ENCODE data around the gene GUCA1A. TPM values are rescaled to one million over a fixed set of nuclear protein-coding genes. Genes with fewer than 3 reads are reported as not detected.
"Not testable (repeated sequence)": the region's sequence is repeated elsewhere in the genome, so short reads cannot be mapped to it uniquely, and the experiment has no call there.

GUCA1A gene
- total and polyA plus RNA-seq, 8 donors: 0.10 TPM; not detected in 7

DNA sequence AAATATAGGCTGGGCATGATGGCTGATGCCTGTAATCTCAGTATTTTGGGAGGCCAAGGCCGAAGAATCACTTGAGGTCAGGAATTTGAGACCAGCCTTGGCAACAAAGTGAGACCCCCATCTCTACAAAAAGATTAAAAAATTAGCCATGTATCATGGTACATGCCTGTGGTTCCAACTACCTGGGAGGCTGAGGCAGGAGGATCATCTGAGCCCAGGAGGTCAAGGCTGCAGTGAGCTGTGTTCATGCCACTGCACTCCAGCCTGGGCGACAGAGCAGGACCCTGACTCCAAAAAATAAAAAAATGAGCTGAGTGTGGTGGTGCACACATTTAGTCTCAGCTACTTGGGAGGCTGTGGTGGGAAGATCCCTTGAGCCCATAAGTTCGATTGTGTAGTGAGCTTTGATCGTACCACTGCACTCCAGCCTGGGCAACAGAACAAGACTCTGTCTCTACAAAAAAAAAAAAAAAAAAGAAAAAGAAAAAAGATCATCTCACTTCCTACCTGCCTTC lies 31.7 kb downstream of the GUCA1A start:
- no peak for DNase-seq
- 76 to 85% (median 79%) methylated on average over 4 of the region's 4 CpGs for WGBS, 5 donors
- H3K36me3 ChIP-seq: peaks cover 26 to 66% (median 57%) of the 10 kb centered on the region in 4 donors
- peaks cover 4 to 30% (median 12%) of the 10 kb centered on the region in 4 donors for H3K4me1 ChIP-seq
- no peaks in the 10 kb centered on the region for H3K27me3 ChIP-seq
- intact Hi-C loops (cut with DNase I; ENCODE audit: low total_unique reads): no loop called here
- H3K4me3 ChIP-seq: no peak overlapping the region
- H3K9me3 ChIP-seq: no peaks in the 10 kb centered on the region
- peak overlapping the region in 3 of 5 donors; percentile 5 to 49 (median 38) for H3K27ac ChIP-seq
- no peak for TF ChIP-seq EP300 (IDR thresholded peaks at IDR 0.05)
- TF ChIP-seq, protein P1, sequence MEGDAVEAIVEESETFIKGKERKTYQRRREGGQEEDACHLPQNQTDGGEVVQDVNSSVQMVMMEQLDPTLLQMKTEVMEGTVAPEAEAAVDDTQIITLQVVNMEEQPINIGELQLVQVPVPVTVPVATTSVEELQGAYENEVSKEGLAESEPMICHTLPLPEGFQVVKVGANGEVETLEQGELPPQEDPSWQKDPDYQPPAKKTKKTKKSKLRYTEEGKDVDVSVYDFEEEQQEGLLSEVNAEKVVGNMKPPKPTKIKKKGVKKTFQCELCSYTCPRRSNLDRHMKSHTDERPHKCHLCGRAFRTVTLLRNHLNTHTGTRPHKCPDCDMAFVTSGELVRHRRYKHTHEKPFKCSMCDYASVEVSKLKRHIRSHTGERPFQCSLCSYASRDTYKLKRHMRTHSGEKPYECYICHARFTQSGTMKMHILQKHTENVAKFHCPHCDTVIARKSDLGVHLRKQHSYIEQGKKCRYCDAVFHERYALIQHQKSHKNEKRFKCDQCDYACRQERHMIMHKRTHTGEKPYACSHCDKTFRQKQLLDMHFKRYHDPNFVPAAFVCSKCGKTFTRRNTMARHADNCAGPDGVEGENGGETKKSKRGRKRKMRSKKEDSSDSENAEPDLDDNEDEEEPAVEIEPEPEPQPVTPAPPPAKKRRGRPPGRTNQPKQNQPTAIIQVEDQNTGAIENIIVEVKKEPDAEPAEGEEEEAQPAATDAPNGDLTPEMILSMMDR (IDR thresholded peaks at IDR 0.05): no peak
- no peak for TF ChIP-seq POLR2AphosphoS5 (IDR thresholded peaks at IDR 0.05)
- no peak for TF ChIP-seq POLR2A (IDR thresholded peaks at IDR 0.05)

- H3K27me3 ChIP-seq; DNase-seq; H3K9me3 ChIP-seq; intact Hi-C loops (cut with DNase I; ENCODE audit: low total_unique reads); H3K27ac ChIP-seq; H3K4me3 ChIP-seq: not testable (repeated sequence)
- Histone ChIP-seq H3K4me1 (peaks cover 4 to 23% (median 6%) of the 10 kb centered on the region in 4 donors), H3K36me3 (peaks cover 47 to 90% (median 80%) of the 10 kb centered on the region in 4 donors)
- 52 to 75% (median 66%) methylated on average over 2 of the region's 2 CpGs for WGBS, 5 donors
Observed at GRCh38 chr6:42207559-42207958, 34.4 kb downstream of the GUCA1A start.

GRCh38 chr6:42210551-42210950 lies 37.4 kb downstream of the GUCA1A start:
- no peaks in the 10 kb centered on the region for H3K9me3 ChIP-seq
- H3K36me3 ChIP-seq: peaks cover 59 to 84% (median 79%) of the 10 kb centered on the region in 4 donors
- no peak overlapping the region for H3K27ac ChIP-seq
- intact Hi-C loops (cut with DNase I; ENCODE audit: low total_unique reads): no loop called here
- no peaks in the 10 kb centered on the region for H3K27me3 ChIP-seq
- TF ChIP-seq POLR2A (IDR thresholded peaks at IDR 0.05): no peak
- TF ChIP-seq, protein P1 (IDR thresholded peaks at IDR 0.05): no peak
- TF ChIP-seq POLR2AphosphoS5 (IDR thresholded peaks at IDR 0.05): no peak
- TF ChIP-seq EP300 (IDR thresholded peaks at IDR 0.05): no peak
- 71 to 85% methylated on average over 1 of the region's 1 CpG; no CpG with 5 or more reads in 3 of the 5 donors for WGBS, 5 donors
- no peak for DNase-seq
- no peak overlapping the region for H3K4me3 ChIP-seq
- H3K4me1 ChIP-seq: peaks cover 0 to 13% (median 7%) of the 10 kb centered on the region in 4 donors

- WGBS, 5 donors: 84 to 96% (median 92%) methylated on average over 6 of the region's 6 CpGs
- intact Hi-C loops (cut with DNase I; ENCODE audit: low total_unique reads): no loop called here
- Histone ChIP-seq H3K9me3 (no peaks in the 10 kb centered on the region), H3K27me3 (no peaks in the 10 kb centered on the region), H3K4me3 (no peak overlapping the region), H3K27ac (no peak overlapping the region), H3K36me3 (peaks cover 52 to 73% (median 70%) of the 10 kb centered on the region in 4 donors), H3K4me1 (peaks cover 4 to 23% (median 18%) of the 10 kb centered on the region in 4 donors)
- TF ChIP-seq, protein P1 (IDR thresholded peaks at IDR 0.05): no peak
- TF ChIP-seq POLR2A (IDR thresholded peaks at IDR 0.05) (no peak), POLR2AphosphoS5 (IDR thresholded peaks at IDR 0.05) (no peak), EP300 (IDR thresholded peaks at IDR 0.05) (no peak)
- no peak for DNase-seq
Observed at GRCh38 chr6:42211726-42212125, 38.6 kb downstream of the GUCA1A start.

GRCh38 chr6:42212442-42212841 lies 39.3 kb downstream of the GUCA1A start:
- intact Hi-C loops (cut with DNase I; ENCODE audit: low total_unique reads): no loop called here
- Histone ChIP-seq H3K27me3 (no peaks in the 10 kb centered on the region), H3K4me1 (peaks cover 9 to 28% (median 24%) of the 10 kb centered on the region in 4 donors), H3K27ac (no peak overlapping the region), H3K4me3 (no peak overlapping the region), H3K36me3 (peaks cover 49 to 65% (median 64%) of the 10 kb centered on the region in 4 donors), H3K9me3 (no peaks in the 10 kb centered on the region)
- WGBS, 5 donors: 59 to 93% (median 77%) methylated on average over 3 of the region's 3 CpGs
- no peak for TF ChIP-seq EP300 (IDR thresholded peaks at IDR 0.05)
- no peak for TF ChIP-seq POLR2A (IDR thresholded peaks at IDR 0.05)
- TF ChIP-seq, protein P1 (IDR thresholded peaks at IDR 0.05): no peak
- TF ChIP-seq POLR2AphosphoS5 (IDR thresholded peaks at IDR 0.05): no peak
- DNase-seq: no peak

GRCh38 chr6:42216495-42216894 lies 43.3 kb downstream of the GUCA1A start:
- peaks cover 9 to 34% (median 27%) of the 10 kb centered on the region in 4 donors for H3K4me1 ChIP-seq
- intact Hi-C loops (cut with DNase I; ENCODE audit: low total_unique reads); DNase-seq; H3K27me3 ChIP-seq; H3K9me3 ChIP-seq: not testable (repeated sequence)
- peaks cover 23 to 27% (median 26%) of the 10 kb centered on the region in 4 donors for H3K36me3 ChIP-seq
- peak overlapping the region in 1 of 5 donors; percentile 88 for H3K27ac ChIP-seq
- H3K4me3 ChIP-seq: peak overlapping the region; percentile 55 to 89 (median 82)
- WGBS, 5 donors: 75 to 81% (median 77%) methylated on average over 18 of the region's 18 CpGs

Data from stomach (tissue), 9 donors.